Upper lobe of right lung (tissue), 1 donor: ENCODE data around the gene DNAJC6. TPM values are rescaled to one million over a fixed set of nuclear protein-coding genes. Genes with fewer than 3 reads are reported as not detected.

ENCODE experiments used
- ATAC-seq: fragments of 200-7000 bp; cut with Tn5 transposase; one replicate; pipeline ENCODE4 v1.9.1; 2020; ENCODE audit warnings: mild to moderate bottlenecking, moderate library complexity
- DNase-seq: peaks from one replicate; pipeline ENCODE4 v3.0.0-alpha.2; 2020
- H3K27ac ChIP-seq: fragments of 200-600 bp; one replicate; pipeline ENCODE4 v1.8.0; 2022
- H3K27me3 ChIP-seq: fragments of 200-600 bp; one replicate; pipeline ENCODE4 v1.8.0; 2022; ENCODE audit warnings: mild to moderate bottlenecking
- H3K36me3 ChIP-seq: fragments of 200-600 bp; one replicate; pipeline ENCODE4 v1.8.0; 2022
- H3K4me1 ChIP-seq: fragments of 200-600 bp; one replicate; pipeline ENCODE4 v1.8.0; 2022
- H3K4me3 ChIP-seq: fragments of 200-600 bp; one replicate; pipeline ENCODE4 v1.8.0; 2022; ENCODE audit warnings: mild to moderate bottlenecking
- H3K9me3 ChIP-seq: fragments of 200-600 bp; one replicate; pipeline ENCODE4 v1.8.0; 2022
- CTCF ChIP-seq: fragments of 200-600 bp; IDR thresholded peaks from one replicate; pipeline ENCODE4 v1.8.0; 2022; ENCODE audit warnings: antibody characterized with exemption
- intact Hi-C: fragments of 100-400 bp; cut with DNase I; formaldehyde crosslinking; loops from one replicate; pipeline ENCODE4 v1.11.0; 2022
- total RNA-seq: library from RNA; stranded (reverse); fragmentation: NEBNext Ultra II Directional; extraction: Animal tissue kit (Norgen Biotek cat#: 25700); gene quantifications from one replicate; pipeline ENCODE4 v1.2.1, GENCODE V29; 2021
- donor health status: DM: no; HTN: yes; CAD: no; lungs with severe emphysema.

DNAJC6 gene
- total RNA-seq, 1 donor from 2014 or later = 6.6 TPM

- H3K4me1 ChIP-seq = no peaks in the 10 kb centered on the region
- no peaks in the 10 kb centered on the region for H3K36me3 ChIP-seq
- no peaks in the 10 kb centered on the region for H3K9me3 ChIP-seq
- H3K27ac ChIP-seq = no peak overlapping the region
- DNase-seq (no peak), ATAC-seq (no peak)
- H3K27me3 ChIP-seq = no peaks in the 10 kb centered on the region
- intact Hi-C loops = no loop called here
- no peak overlapping the region for H3K4me3 ChIP-seq
- no peak for TF ChIP-seq CTCF
These were observed 9.8 kb downstream of the DNAJC6 start for GRCh38 chr1:65319141-65319540.

- TF ChIP-seq CTCF = no peak
- no peaks in the 10 kb centered on the region for H3K9me3 ChIP-seq
- ATAC-seq = no peak
- H3K4me1 ChIP-seq = no peaks in the 10 kb centered on the region
- no peaks in the 10 kb centered on the region for H3K36me3 ChIP-seq
- DNase-seq = no peak
- no peaks in the 10 kb centered on the region for H3K27me3 ChIP-seq
- intact Hi-C loops = no loop called here
- H3K4me3 ChIP-seq = no peak overlapping the region
- H3K27ac ChIP-seq = no peak overlapping the region
These were observed 10.4 kb downstream of the DNAJC6 start for GRCh38 chr1:65319754-65320153.

DNA sequence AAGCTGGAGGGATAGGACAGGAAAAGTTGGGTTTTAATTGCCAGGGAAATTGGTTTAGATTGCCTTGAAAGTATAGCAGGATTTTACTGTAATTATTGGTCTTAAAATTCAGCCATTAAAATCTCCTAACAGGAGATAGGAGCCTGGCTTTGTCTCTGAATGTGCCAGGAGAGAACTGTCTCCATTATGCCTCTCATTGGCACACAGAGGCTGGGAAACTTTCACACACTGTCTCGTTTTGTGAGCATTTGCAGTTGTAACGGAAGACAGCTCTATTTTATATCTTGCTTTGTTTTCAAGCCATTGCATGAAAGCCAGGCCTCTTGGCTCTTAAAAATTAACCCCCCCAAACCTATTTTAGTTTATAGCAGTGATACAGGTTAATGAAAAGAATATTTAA, 12.5 kb downstream of the DNAJC6 start:
- H3K27ac ChIP-seq = no peak overlapping the region
- no peaks in the 10 kb centered on the region for H3K9me3 ChIP-seq
- no peaks in the 10 kb centered on the region for H3K27me3 ChIP-seq
- H3K4me3 ChIP-seq = no peak overlapping the region
- intact Hi-C loops = no loop called here
- no peaks in the 10 kb centered on the region for H3K36me3 ChIP-seq
- ATAC-seq = no peak
- TF ChIP-seq CTCF = no peak
- H3K4me1 ChIP-seq = no peaks in the 10 kb centered on the region
- DNase-seq = no peak

DNA sequence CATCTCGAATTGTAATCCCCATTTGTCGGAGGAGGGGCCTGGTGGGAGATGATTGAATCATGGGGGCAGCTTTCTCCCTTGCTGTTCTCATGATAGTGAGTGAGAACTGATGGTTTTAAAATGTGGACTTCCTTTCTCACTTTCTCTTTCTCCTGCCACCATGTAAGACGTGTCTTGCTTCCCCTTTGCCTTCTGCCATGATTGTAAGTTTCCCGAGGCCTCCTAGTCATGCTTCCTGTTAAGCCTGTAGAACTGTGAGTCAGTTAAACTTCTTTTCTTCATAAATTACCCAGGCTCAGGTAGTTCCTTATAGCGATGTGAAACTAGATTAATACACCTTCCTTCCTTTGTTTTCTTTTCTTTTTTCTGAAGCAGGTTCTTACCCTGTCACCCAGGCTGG, 13.9 kb downstream of the DNAJC6 start:
- no peak for TF ChIP-seq CTCF
- Histone ChIP-seq H3K27me3 (no peaks in the 10 kb centered on the region), H3K36me3 (no peaks in the 10 kb centered on the region), H3K27ac (no peak overlapping the region), H3K4me3 (no peak overlapping the region), H3K4me1 (no peaks in the 10 kb centered on the region), H3K9me3 (no peaks in the 10 kb centered on the region)
- intact Hi-C loops = no loop called here
- ATAC-seq (no peak), DNase-seq (no peak)

- no peak for TF ChIP-seq CTCF
- no peaks in the 10 kb centered on the region for H3K9me3 ChIP-seq
- no peak overlapping the region for H3K27ac ChIP-seq
- H3K27me3 ChIP-seq = no peaks in the 10 kb centered on the region
- intact Hi-C loops = no loop called here
- ATAC-seq (no peak), DNase-seq (no peak)
- no peaks in the 10 kb centered on the region for H3K36me3 ChIP-seq
- H3K4me3 ChIP-seq = no peak overlapping the region
- H3K4me1 ChIP-seq = no peaks in the 10 kb centered on the region
These were observed 20.7 kb downstream of the DNAJC6 start for GRCh38 chr1:65330021-65330420.

GRCh38 chr1:65330822-65331221, 21.5 kb downstream of the DNAJC6 start:
- intact Hi-C loops = no loop called here
- no peak for TF ChIP-seq CTCF
- no peaks in the 10 kb centered on the region for H3K9me3 ChIP-seq
- H3K36me3 ChIP-seq = no peaks in the 10 kb centered on the region
- H3K4me1 ChIP-seq = no peaks in the 10 kb centered on the region
- ATAC-seq (no peak), DNase-seq (no peak)
- H3K27me3 ChIP-seq = no peaks in the 10 kb centered on the region
- no peak overlapping the region for H3K4me3 ChIP-seq
- no peak overlapping the region for H3K27ac ChIP-seq
